Prostate gland (tissue), 2 donors: ENCODE measurements around the gene RDH13.

Source experiments
- CTCF ChIP-seq, 4 experiments: fragments of 200-600 bp in 2 of 4; fragments of 450-650 bp in 2 of 4; sonication (generic) in 2 of 4; IDR thresholded peaks; 1 replicate in 3 of 4; 2 replicates in 1 of 4; pipeline ENCODE4 v1.5.1; 2016 to 2019; ENCODE audit warnings: antibody characterized with exemption in 4 of 4, mild to moderate bottlenecking in 2 of 4, moderate library complexity in 2 of 4
- POLR2A ChIP-seq: fragments of 450-650 bp; IDR thresholded peaks from one replicate; pipeline ENCODE4 v1.6.1; 2016; ENCODE audit warnings: antibody characterized with exemption, mild to moderate bottlenecking
- POLR2AphosphoS5 ChIP-seq: sonication (generic); formaldehyde crosslinking; IDR thresholded peaks from one replicate; pipeline ENCODE4 v1.6.1; 2017; ENCODE audit warnings: antibody characterized with exemption

- no peak for TF ChIP-seq CTCF (IDR thresholded peaks at IDR 0.05)
- no peak for TF ChIP-seq POLR2A
- no peak for TF ChIP-seq POLR2AphosphoS5
These were observed 16.0 kb upstream of the RDH13 start for GRCh38 chr19:55078996-55079395.
